Thyroid gland (tissue), 4 donors: ENCODE data around the gene MTO1. TPM values are rescaled to one million over a fixed set of nuclear protein-coding genes. Genes with fewer than 3 reads are reported as not detected.

Source experiments
- DNase-seq, 2 donors: peaks; one replicate each; pipeline ENCODE4 v3.0.0-alpha.2; 2019
- H3K27ac ChIP-seq, 3 donors: fragments of 200-600 bp; sonication (generic); 1 replicate in 2 of 3; 2 replicates in 1 of 3; pipeline ENCODE4 v1.5.1; 2016 to 2019; ENCODE audit warnings: mild to moderate bottlenecking in 1 of 3, moderate library complexity in 1 of 3
- H3K27me3 ChIP-seq: fragments of 200-600 bp; sonication (generic); one replicate; pipeline ENCODE4 v1.5.1; 2019
- H3K36me3 ChIP-seq, 2 donors: fragments of 200-600 bp; sonication (generic); one replicate each; pipeline ENCODE4 v1.5.1; 2016 to 2019
- H3K4me1 ChIP-seq, 2 donors: fragments of 200-600 bp; sonication (generic); one replicate each; pipeline ENCODE4 v1.5.1; 2017 to 2019
- H3K4me3 ChIP-seq, 3 donors: fragments of 200-600 bp; sonication (generic); replicated peaks in 1 of 3; 1 replicate in 2 of 3; 2 replicates in 1 of 3; pipeline ENCODE4 v1.5.1; 2016; ENCODE audit warnings: mild to moderate bottlenecking in 1 of 3
- H3K9me3 ChIP-seq: fragments of 200-600 bp; sonication (generic); one replicate; pipeline ENCODE4 v1.5.1; 2017
- POLR2A ChIP-seq, 2 donors: fragments of 450-650 bp; IDR thresholded peaks; one replicate each; pipeline ENCODE4 v1.6.1; 2017; ENCODE audit warnings: antibody characterized with exemption in 2 of 2, mild to moderate bottlenecking in 2 of 2, moderate library complexity in 1 of 2
- WGBS, 2 donors: methylation state at CpG; one replicate each; pipeline ENCODE4 v1.1.5; 2017; 5-methylcytosine and 5-hydroxymethylcytosine counted together
- intact Hi-C: fragments of 100-400 bp; cut with DNase I; formaldehyde crosslinking; loops from one replicate; pipeline ENCODE4 v1.15.1; 2023
- total RNA-seq, 4 donors: library from RNA; depleted of rRNA; stranded (reverse); fragments of >200 nt; gene quantifications; one replicate each; pipeline ENCODE4 v1.2.3, GENCODE V29; 2016
- TF ChIP-seq, protein P1 (sequence below), 6 experiments: fragments of 200-600 bp in 3 of 6; fragments of 450-650 bp in 3 of 6; sonication (generic) in 3 of 6; IDR thresholded peaks; one replicate each; pipeline ENCODE4 v1.5.1; 2016 to 2019; ENCODE audit warnings: antibody characterized with exemption in 6 of 6, mild to moderate bottlenecking in 2 of 6, inconsistent platforms in 1 of 6, moderate library complexity in 1 of 6

The MTO1 gene
- total RNA-seq, 4 donors from 2014 or later: 29.4 to 46.4 (median 30.6) TPM

DNA sequence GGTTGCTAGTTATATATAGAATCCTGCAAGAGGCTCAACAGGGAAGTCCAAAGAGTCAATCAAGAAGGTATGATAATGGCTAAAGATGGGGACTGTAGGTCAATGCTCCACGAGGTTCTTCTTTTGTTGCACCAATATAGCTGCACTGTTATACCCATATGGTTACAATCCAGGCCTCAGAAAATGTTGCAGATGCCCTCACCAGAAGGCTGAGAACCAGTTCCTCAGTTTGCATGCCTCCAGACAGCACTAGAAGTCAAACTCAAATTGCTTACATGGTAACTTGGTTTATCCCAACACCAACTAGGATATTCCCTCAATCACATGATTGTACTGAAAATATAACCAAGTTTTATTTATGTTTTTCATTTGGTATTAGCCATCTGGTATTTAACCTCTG is 47.2 kb downstream of the MTO1 start:
- Histone ChIP-seq H3K36me3 (no peaks in the 10 kb centered on the region), H3K9me3 (no peaks in the 10 kb centered on the region), H3K4me3 (no peak overlapping the region), H3K27me3 (no peaks in the 10 kb centered on the region), H3K27ac (no peak overlapping the region), H3K4me1 (no peaks in the 10 kb centered on the region)
- WGBS, 2 donors: 68 to 75% methylated on average over 1 of the region's 1 CpG
- TF ChIP-seq, protein P1, sequence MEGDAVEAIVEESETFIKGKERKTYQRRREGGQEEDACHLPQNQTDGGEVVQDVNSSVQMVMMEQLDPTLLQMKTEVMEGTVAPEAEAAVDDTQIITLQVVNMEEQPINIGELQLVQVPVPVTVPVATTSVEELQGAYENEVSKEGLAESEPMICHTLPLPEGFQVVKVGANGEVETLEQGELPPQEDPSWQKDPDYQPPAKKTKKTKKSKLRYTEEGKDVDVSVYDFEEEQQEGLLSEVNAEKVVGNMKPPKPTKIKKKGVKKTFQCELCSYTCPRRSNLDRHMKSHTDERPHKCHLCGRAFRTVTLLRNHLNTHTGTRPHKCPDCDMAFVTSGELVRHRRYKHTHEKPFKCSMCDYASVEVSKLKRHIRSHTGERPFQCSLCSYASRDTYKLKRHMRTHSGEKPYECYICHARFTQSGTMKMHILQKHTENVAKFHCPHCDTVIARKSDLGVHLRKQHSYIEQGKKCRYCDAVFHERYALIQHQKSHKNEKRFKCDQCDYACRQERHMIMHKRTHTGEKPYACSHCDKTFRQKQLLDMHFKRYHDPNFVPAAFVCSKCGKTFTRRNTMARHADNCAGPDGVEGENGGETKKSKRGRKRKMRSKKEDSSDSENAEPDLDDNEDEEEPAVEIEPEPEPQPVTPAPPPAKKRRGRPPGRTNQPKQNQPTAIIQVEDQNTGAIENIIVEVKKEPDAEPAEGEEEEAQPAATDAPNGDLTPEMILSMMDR (IDR thresholded peaks at IDR 0.05): no peak
- TF ChIP-seq POLR2A (IDR thresholded peaks at IDR 0.05): no peak
- intact Hi-C loops: no loop called here
- DNase-seq: no peak

DNA sequence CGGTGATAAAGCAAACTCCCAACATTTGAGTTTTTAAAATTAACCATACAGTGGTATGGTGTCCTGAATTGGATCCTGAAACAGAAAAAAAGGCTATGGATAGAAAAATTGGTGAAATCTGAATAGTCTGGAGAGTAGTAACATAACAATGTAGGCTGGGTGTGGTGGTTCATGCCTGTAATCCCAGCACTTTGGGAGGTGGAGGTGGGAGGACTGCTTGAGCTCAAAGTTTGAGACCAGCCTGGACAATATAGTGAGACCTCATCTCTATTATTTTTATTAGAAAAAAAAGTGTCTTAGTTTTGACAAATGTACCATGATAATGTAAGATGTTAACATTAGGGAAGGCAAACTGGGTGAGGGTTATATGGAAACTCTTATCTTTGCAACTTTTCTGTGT is 48.3 kb downstream of the MTO1 start:
- Histone ChIP-seq H3K27ac (no peak overlapping the region), H3K9me3 (no peaks in the 10 kb centered on the region), H3K27me3 (no peaks in the 10 kb centered on the region), H3K36me3 (no peaks in the 10 kb centered on the region), H3K4me3 (no peak overlapping the region), H3K4me1 (no peaks in the 10 kb centered on the region)
- DNase-seq: no peak
- WGBS, 2 donors: 95 to 96% methylated on average over 1 of the region's 1 CpG
- intact Hi-C loops: no loop called here
- no peak for TF ChIP-seq POLR2A (IDR thresholded peaks at IDR 0.05)
- TF ChIP-seq, protein P1 (IDR thresholded peaks at IDR 0.05): no peak

DNA sequence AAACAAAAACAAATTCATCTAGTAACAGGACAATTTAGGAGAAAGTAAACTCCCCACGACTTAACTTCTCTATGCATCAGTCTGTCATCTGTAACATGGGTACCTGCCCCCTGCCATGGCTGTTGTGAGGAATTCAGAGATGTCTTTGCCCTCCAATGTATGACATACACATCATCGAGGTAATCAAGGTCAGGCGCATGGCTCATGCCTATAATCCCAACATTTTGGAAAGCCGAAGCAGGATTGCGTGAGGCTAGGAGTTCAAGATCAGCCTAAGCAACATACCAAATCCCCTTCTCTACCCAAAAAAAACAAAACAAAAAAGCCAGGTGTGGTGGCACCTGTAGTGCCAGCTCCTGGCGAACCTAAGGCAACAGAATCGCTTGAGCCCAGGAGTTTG is 50.3 kb downstream of the MTO1 start:
- no peaks in the 10 kb centered on the region for H3K9me3 ChIP-seq
- 94 to 96% methylated on average over 7 of the region's 7 CpGs for WGBS, 2 donors
- TF ChIP-seq POLR2A (IDR thresholded peaks at IDR 0.05): no peak
- TF ChIP-seq, protein P1 (IDR thresholded peaks at IDR 0.05): no peak
- no peaks in the 10 kb centered on the region for H3K27me3 ChIP-seq
- no peak overlapping the region for H3K4me3 ChIP-seq
- H3K4me1 ChIP-seq: peaks cover 11 to 17% of the 10 kb centered on the region in 2 donors
- intact Hi-C loops: no loop called here
- H3K27ac ChIP-seq: no peak overlapping the region
- no peak for DNase-seq
- peaks cover 4 to 9% of the 10 kb centered on the region in 2 donors for H3K36me3 ChIP-seq

DNA sequence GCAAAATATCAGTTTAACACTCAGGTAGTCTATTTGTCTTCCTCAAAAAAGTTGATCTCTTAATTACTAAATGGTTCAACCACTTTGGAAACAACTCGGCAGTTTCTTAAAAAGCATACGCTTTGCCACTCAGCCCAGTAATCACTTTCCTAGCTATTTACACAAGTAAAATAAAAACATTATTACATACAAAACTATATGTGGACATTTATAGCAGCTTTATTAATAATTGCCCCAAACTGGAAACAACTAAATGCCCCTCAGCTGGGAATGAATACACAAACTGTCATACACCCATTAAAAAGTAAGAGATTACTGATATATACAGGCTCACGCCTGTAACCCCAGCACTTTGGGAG is 51.9 kb downstream of the MTO1 start:
- Histone ChIP-seq H3K4me3 (no peak overlapping the region), H3K27me3 (no peaks in the 10 kb centered on the region), H3K27ac (no peak overlapping the region), H3K36me3 (peaks cover 17 to 22% of the 10 kb centered on the region in 2 donors), H3K4me1 (peaks cover 16 to 26% of the 10 kb centered on the region in 2 donors), H3K9me3 (no peaks in the 10 kb centered on the region)
- TF ChIP-seq, protein P1 (IDR thresholded peaks at IDR 0.05): no peak
- TF ChIP-seq POLR2A (IDR thresholded peaks at IDR 0.05): no peak
- 86% methylated on average over 3 of the region's 3 CpGs for WGBS, 2 donors
- DNase-seq: no peak
- intact Hi-C loops: no loop called here

DNA sequence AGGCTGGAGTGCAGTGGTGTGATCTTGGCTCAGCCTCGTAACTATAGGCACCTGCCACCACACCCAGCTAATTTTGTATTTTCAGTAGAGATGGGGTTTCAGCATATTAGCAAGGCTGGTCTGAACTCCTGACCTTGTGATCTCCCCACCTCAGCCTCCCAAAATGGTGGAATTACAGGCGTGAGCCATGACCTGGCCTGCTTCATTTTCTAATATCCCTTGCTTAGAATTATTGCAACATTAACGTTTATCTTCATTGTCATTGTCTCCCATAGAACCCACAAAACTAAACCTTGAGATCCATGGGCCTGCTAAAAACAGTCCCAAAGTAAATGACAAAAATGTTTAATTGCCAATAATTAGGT is 53.2 kb downstream of the MTO1 start:
- Histone ChIP-seq H3K27me3 (no peaks in the 10 kb centered on the region), H3K27ac (no peak overlapping the region), H3K9me3 (no peaks in the 10 kb centered on the region), H3K4me3 (no peak overlapping the region), H3K4me1 (peaks cover 24 to 32% of the 10 kb centered on the region in 2 donors), H3K36me3 (peaks cover 29 to 32% of the 10 kb centered on the region in 2 donors)
- no peak for TF ChIP-seq POLR2A (IDR thresholded peaks at IDR 0.05)
- TF ChIP-seq, protein P1 (IDR thresholded peaks at IDR 0.05): no peak
- intact Hi-C loops: loop anchor here (5.0 kb wide), 2 partner anchors 98 to 138 kb away; partner anchors contain the start of gene SLC17A5
- WGBS, 2 donors: 67 to 79% methylated on average over 3 of the region's 3 CpGs
- no peak for DNase-seq
